Effector memory CD8-positive, alpha-beta T cell (primary cell): Measurements from ENCODE around the gene PON2.

Experiments used
- ATAC-seq: fragments of 150-1000 bp; cut with Tn5 transposase; replicated peaks from 2 replicates; pipeline ENCODE4 v1.10.0; 2021; ENCODE audit warnings: mild to moderate bottlenecking, moderate library complexity
- DNase-seq, 3 experiments: peaks; one replicate each; pipeline ENCODE4 v3.0.0; 2021
- H3K27ac Mint-ChIP-seq, 2 donors: one replicate each; pipeline ENCODE4 v1.8.0; 2022; ENCODE audit warnings: mild to moderate bottlenecking in 2 of 2, mixed read lengths in 2 of 2, moderate library complexity in 2 of 2
- H3K27me3 Mint-ChIP-seq, 2 donors: one replicate each; pipeline ENCODE4 v1.8.0; 2022; ENCODE audit warnings: mixed read lengths in 2 of 2
- H3K36me3 Mint-ChIP-seq: one replicate; pipeline ENCODE4 v1.8.0; 2022; ENCODE audit warnings: mild to moderate bottlenecking, moderate library complexity, mixed read lengths; ENCODE audit not compliant: insufficient read depth
- H3K4me1 Mint-ChIP-seq, 2 donors: one replicate each; pipeline ENCODE4 v1.8.0; 2022; ENCODE audit warnings: low read depth in 2 of 2, mixed read lengths in 2 of 2
- H3K4me3 Mint-ChIP-seq, 2 donors: one replicate each; pipeline ENCODE4 v1.8.0; 2022; ENCODE audit warnings: mild to moderate bottlenecking in 2 of 2, mixed read lengths in 2 of 2, moderate library complexity in 2 of 2
- H3K9me3 Mint-ChIP-seq, 2 donors: one replicate each; pipeline ENCODE4 v1.8.0; 2022; ENCODE audit warnings: mixed read lengths in 2 of 2

Gene PON2

GRCh38 chr7:95375591-95376257, 59.1 kb downstream of the PON2 start:
- no peaks in the 10 kb centered on the region for H3K9me3 Mint-ChIP-seq
- no peak for DNase-seq
- H3K27me3 Mint-ChIP-seq = peaks cover 8 to 15% of the 10 kb centered on the region in 2 donors
- H3K36me3 Mint-ChIP-seq = no peaks in the 10 kb centered on the region
- H3K4me3 Mint-ChIP-seq = no peak overlapping the region
- no peak for ATAC-seq
- no peak overlapping the region for H3K27ac Mint-ChIP-seq
- H3K4me1 Mint-ChIP-seq = no peaks in the 10 kb centered on the region

- no peak for DNase-seq
- Mint-ChIP-seq H3K36me3 (no peaks in the 10 kb centered on the region), H3K27me3 (peaks cover 3 to 15% of the 10 kb centered on the region in 2 donors), H3K4me3 (no peak overlapping the region), H3K27ac (no peak overlapping the region), H3K4me1 (no peaks in the 10 kb centered on the region), H3K9me3 (no peaks in the 10 kb centered on the region)
- no peak for ATAC-seq
Observed at GRCh38 chr7:95373323-95373722, 61.5 kb downstream of the PON2 start.

- H3K4me1 Mint-ChIP-seq = no peaks in the 10 kb centered on the region
- DNase-seq (no peak), ATAC-seq (no peak)
- peaks cover 17 to 23% of the 10 kb centered on the region in 2 donors for H3K27me3 Mint-ChIP-seq
- H3K9me3 Mint-ChIP-seq = no peaks in the 10 kb centered on the region
- no peak overlapping the region for H3K27ac Mint-ChIP-seq
- H3K36me3 Mint-ChIP-seq = no peaks in the 10 kb centered on the region
- H3K4me3 Mint-ChIP-seq = no peak overlapping the region
Observed at GRCh38 chr7:95368235-95368634, 66.6 kb downstream of the PON2 start.

GRCh38 chr7:95367606-95368005, 67.2 kb downstream of the PON2 start:
- H3K27ac Mint-ChIP-seq = no peak overlapping the region

GRCh38 chr7:95365151-95365550, 69.7 kb downstream of the PON2 start:
- H3K9me3 Mint-ChIP-seq = no peaks in the 10 kb centered on the region
- no peak for ATAC-seq
- no peak overlapping the region for H3K27ac Mint-ChIP-seq

More at GRCh38 chr7:95367606-95368005, 67.2 kb downstream of the PON2 start:
- H3K4me1 Mint-ChIP-seq = no peaks in the 10 kb centered on the region
- H3K9me3 Mint-ChIP-seq = no peaks in the 10 kb centered on the region
- ATAC-seq = no peak
- no peaks in the 10 kb centered on the region for H3K36me3 Mint-ChIP-seq
- no peak for DNase-seq
- peaks cover 17 to 30% of the 10 kb centered on the region in 2 donors for H3K27me3 Mint-ChIP-seq
- H3K4me3 Mint-ChIP-seq = no peak overlapping the region

GRCh38 chr7:95357623-95358022, 77.2 kb downstream of the PON2 start:
- H3K27me3 Mint-ChIP-seq = peaks cover 8 to 14% of the 10 kb centered on the region in 2 donors
- ATAC-seq = no peak
- H3K36me3 Mint-ChIP-seq = no peaks in the 10 kb centered on the region
- H3K27ac Mint-ChIP-seq = no peak overlapping the region
- peaks cover 0 to 2% of the 10 kb centered on the region in 2 donors for H3K9me3 Mint-ChIP-seq
- H3K4me1 Mint-ChIP-seq = no peaks in the 10 kb centered on the region
- H3K4me3 Mint-ChIP-seq = no peak overlapping the region
- no peak for DNase-seq

More at GRCh38 chr7:95365151-95365550, 69.7 kb downstream of the PON2 start:
- Mint-ChIP-seq H3K4me1 (no peaks in the 10 kb centered on the region), H3K4me3 (no peak overlapping the region), H3K27me3 (peaks cover 15 to 36% of the 10 kb centered on the region in 2 donors), H3K36me3 (no peaks in the 10 kb centered on the region)
- no peak for DNase-seq
